ENCODE measurements around the gene C1orf198. TPM values are rescaled to one million over a fixed set of nuclear protein-coding genes. Genes with fewer than 3 reads are reported as not detected.
A peak's percentile ranks its signal among the peaks of the same experiment; 100 is the strongest.

The C1orf198 gene
- total RNA-seq, 3 donors from 2014 or later = 63.6 to 138 (median 124) TPM

DNA sequence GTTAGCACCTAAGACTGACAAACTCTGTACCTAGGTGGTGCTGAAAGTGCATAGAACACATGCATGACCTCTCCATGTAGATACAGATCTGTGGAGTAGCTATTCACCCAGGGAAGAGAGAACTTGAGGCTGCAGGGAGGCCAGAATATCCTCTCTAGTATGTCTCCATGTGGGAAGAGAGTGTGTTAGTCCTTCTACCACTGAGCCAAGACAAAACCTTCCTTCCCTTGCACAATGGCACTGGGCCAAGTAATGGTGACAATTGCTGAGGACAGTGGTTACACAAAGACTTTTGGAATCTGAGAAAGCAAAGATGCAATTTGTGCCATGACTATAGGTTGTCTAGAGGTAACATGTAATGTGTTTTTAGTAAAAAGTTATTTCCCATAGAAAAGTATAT lies 52.3 kb downstream of the C1orf198 start:
- TF ChIP-seq, protein P1, sequence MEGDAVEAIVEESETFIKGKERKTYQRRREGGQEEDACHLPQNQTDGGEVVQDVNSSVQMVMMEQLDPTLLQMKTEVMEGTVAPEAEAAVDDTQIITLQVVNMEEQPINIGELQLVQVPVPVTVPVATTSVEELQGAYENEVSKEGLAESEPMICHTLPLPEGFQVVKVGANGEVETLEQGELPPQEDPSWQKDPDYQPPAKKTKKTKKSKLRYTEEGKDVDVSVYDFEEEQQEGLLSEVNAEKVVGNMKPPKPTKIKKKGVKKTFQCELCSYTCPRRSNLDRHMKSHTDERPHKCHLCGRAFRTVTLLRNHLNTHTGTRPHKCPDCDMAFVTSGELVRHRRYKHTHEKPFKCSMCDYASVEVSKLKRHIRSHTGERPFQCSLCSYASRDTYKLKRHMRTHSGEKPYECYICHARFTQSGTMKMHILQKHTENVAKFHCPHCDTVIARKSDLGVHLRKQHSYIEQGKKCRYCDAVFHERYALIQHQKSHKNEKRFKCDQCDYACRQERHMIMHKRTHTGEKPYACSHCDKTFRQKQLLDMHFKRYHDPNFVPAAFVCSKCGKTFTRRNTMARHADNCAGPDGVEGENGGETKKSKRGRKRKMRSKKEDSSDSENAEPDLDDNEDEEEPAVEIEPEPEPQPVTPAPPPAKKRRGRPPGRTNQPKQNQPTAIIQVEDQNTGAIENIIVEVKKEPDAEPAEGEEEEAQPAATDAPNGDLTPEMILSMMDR (IDR thresholded peaks at IDR 0.05) = no peak
- no peak for TF ChIP-seq POLR2A (IDR thresholded peaks at IDR 0.05)
- TF ChIP-seq POLR2AphosphoS5 (IDR thresholded peaks at IDR 0.05) = no peak
- no peaks in the 10 kb centered on the region for H3K36me3 ChIP-seq
- no peaks in the 10 kb centered on the region for H3K9me3 ChIP-seq
- no peak overlapping the region for H3K4me3 ChIP-seq
- intact Hi-C loops (cut with DNase I; ENCODE audit: low total_unique reads) = no loop called here
- DNase-seq (ENCODE audit: low spot score in 2 of 2) = no peak
- H3K27me3 ChIP-seq = no peaks in the 10 kb centered on the region
- no peaks in the 10 kb centered on the region for H3K4me1 ChIP-seq
- no peak overlapping the region for H3K27ac ChIP-seq

DNA sequence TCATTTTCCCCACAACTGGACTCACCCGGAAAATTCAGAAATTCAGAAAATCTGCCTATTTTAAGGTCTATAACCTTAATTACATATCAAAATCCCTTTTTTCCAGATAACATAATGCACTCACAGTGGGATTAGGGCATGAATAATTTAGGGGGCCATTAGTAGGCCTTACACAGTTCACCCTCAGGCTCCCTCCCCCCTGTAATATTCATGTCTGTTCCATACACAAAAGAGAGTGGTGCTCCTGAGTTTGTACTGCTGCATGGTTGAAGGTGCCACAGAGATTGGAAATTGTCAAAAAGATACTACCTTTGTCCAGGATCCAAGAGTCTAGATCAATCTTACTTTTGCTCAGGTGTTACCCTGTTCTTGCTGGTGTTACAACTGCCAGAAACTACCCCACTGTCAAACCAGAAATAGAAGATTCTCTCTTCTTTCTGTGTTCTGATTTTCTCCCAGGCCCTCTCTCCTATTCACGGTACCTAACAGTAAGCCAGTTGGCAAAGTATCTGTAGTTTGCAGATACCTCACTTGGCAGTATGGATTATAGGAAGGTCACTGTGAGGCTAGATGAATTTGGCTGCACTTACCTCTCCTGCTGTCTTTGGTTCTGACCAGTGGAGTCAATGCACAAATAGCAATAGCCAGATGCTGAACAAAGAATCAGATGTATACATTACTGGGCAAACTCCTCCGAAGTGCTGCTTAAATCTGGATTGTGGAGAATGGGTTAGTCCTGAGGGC lies 53.2 kb downstream of the C1orf198 start:
- Histone ChIP-seq H3K9me3 (no peaks in the 10 kb centered on the region), H3K4me1 (no peaks in the 10 kb centered on the region), H3K36me3 (no peaks in the 10 kb centered on the region), H3K27ac (no peak overlapping the region), H3K27me3 (no peaks in the 10 kb centered on the region), H3K4me3 (no peak overlapping the region)
- intact Hi-C loops (cut with DNase I; ENCODE audit: low total_unique reads) = no loop called here
- DNase-seq (ENCODE audit: low spot score in 2 of 2) = no peak
- TF ChIP-seq POLR2AphosphoS5 (IDR thresholded peaks at IDR 0.05) (no peak), POLR2A (IDR thresholded peaks at IDR 0.05) (no peak)
- TF ChIP-seq, protein P1 (IDR thresholded peaks at IDR 0.05) = no peak

DNA sequence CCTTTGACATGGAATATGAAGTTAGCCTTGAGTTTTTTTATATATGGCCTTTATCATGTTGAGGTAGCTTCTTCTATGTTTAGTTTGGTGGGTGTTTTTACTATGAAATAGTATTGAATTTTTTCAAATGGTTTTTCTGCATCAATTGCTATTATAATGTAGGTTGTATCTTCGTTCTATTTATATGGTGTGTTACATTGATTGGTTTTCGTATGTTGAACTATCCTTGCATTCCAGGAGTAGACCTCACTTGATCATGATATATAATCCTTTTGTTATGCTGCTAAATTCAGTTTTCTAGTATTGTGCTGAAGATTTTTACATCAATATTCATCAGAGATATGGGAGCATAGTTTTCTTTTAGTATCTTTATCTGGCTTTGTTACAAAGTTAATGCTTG lies 55.8 kb downstream of the C1orf198 start:
- H3K27ac ChIP-seq = no peak overlapping the region
- DNase-seq (ENCODE audit: low spot score in 2 of 2) = no peak
- H3K36me3 ChIP-seq = no peaks in the 10 kb centered on the region
- H3K9me3 ChIP-seq = no peaks in the 10 kb centered on the region
- no peaks in the 10 kb centered on the region for H3K27me3 ChIP-seq
- TF ChIP-seq POLR2A (IDR thresholded peaks at IDR 0.05) (no peak), POLR2AphosphoS5 (IDR thresholded peaks at IDR 0.05) (no peak)
- TF ChIP-seq, protein P1 (IDR thresholded peaks at IDR 0.05) = no peak
- H3K4me1 ChIP-seq = peaks cover 0 to 5% of the 10 kb centered on the region in 2 donors
- intact Hi-C loops (cut with DNase I; ENCODE audit: low total_unique reads) = no loop called here
- no peak overlapping the region for H3K4me3 ChIP-seq

DNA sequence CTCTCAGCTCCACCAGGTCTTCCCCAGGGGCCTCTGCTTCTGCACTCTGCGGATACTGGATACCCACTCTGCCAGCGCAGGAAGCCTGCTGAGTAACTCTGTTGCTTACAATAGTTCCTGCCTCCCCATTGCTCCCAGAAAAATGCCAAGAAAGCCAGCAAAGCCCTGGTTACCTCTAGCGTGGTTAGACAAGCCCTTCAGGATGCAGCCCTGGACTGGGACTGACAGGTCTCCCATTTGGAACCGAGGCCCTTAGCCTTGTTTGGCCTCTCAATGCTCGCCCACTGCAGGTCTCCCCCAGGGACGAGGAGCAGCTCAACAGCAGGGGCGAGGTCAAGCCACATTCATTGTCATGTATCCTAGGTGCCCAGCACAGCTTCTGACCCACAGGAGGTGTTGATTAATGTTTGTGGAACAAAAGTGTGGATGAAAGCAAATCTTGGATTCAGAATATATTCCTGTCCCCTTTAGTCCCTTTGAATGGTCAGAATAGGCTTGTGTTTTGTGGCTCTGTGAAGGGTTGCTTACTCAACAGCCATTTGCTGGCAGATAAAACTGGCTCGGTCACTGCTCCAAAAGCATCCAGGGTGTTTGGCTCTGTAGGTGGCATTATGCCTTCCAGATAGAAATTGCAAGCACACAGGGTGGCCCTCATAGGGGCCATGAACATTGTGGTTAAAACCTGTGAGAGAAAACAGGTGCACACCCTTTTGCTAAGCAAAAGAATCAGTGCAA lies 58.9 kb downstream of the C1orf198 start:
- Histone ChIP-seq H3K27me3 (no peaks in the 10 kb centered on the region), H3K4me3 (no peak overlapping the region), H3K36me3 (no peaks in the 10 kb centered on the region), H3K4me1 (peaks cover 0 to 8% of the 10 kb centered on the region in 2 donors), H3K9me3 (no peaks in the 10 kb centered on the region), H3K27ac (peak overlapping the region; percentile 73 to 81)
- TF ChIP-seq POLR2AphosphoS5 (IDR thresholded peaks at IDR 0.05) = no peak
- TF ChIP-seq, protein P1 (IDR thresholded peaks at IDR 0.05) = no peak
- no peak for TF ChIP-seq POLR2A (IDR thresholded peaks at IDR 0.05)
- no peak for DNase-seq (ENCODE audit: low spot score in 2 of 2)
- intact Hi-C loops (cut with DNase I; ENCODE audit: low total_unique reads) = no loop called here

DNA sequence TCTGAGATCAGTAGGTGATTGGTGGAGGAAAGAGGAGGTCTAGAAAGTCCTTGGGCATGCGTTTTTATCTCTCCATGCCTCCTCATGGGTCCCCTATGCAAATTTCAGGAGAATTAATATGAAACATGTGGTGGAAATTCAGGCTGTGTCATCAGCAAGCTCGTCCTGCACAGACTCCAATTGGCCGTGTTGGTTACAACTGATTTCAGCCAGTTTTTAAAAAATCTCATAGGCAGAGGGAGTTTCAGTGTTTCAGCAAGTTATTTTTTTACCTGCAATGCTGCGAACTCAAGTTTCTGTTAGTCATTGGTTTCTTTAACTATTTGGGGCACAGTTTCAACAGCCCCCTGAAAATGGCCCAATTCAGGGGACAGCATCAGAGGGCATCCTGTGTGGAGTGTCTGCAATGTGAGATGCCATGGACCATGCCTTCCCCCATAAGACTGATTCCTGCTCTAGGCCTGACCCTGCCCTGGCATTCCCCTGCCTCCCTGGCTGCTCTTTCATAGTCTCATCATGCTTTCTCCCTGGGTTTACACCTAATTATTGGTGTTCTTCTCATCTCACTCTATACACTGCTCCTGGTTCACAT lies 59.9 kb downstream of the C1orf198 start:
- DNase-seq (ENCODE audit: low spot score in 2 of 2) = no peak
- H3K4me1 ChIP-seq = peaks cover 0 to 8% of the 10 kb centered on the region in 2 donors
- peak overlapping the region; percentile 73 to 81 for H3K27ac ChIP-seq
- H3K9me3 ChIP-seq = no peaks in the 10 kb centered on the region
- no peak overlapping the region for H3K4me3 ChIP-seq
- no peaks in the 10 kb centered on the region for H3K27me3 ChIP-seq
- intact Hi-C loops (cut with DNase I; ENCODE audit: low total_unique reads) = no loop called here
- no peak for TF ChIP-seq POLR2AphosphoS5 (IDR thresholded peaks at IDR 0.05)
- no peaks in the 10 kb centered on the region for H3K36me3 ChIP-seq

Data from breast epithelium (tissue), 4 donors.